Ovary (tissue), 3 donors: Measurements from ENCODE around the gene FOXD2.

Experiments
- CTCF ChIP-seq, 3 donors: fragments of 450-650 bp in 2 of 3; fragments of 200-600 bp in 1 of 3; IDR thresholded peaks; one replicate each; pipeline versions ENCODE4 v1.5.1 to v1.8.0; 2016 to 2022; ENCODE audit warnings: antibody characterized with exemption in 3 of 3, mild to moderate bottlenecking in 1 of 3
- EP300 ChIP-seq: sonication (generic); formaldehyde crosslinking; IDR thresholded peaks from one replicate; pipeline ENCODE4 v1.6.1; 2017; ENCODE audit warnings: antibody characterized with exemption
- POLR2A ChIP-seq: fragments of 450-650 bp; IDR thresholded peaks from one replicate; pipeline ENCODE4 v1.6.1; 2017; ENCODE audit warnings: antibody characterized with exemption, mild to moderate bottlenecking, moderate library complexity
- donor health status: DM: no; HTN: no; CAD: no.

GRCh38 chr1:47485817-47486216, 48.0 kb downstream of the FOXD2 start:
- TF ChIP-seq POLR2A (no peak), CTCF (IDR thresholded peaks at IDR 0.05) (no peak), EP300 (no peak)
